ENCODE results near the gene GALNT17.

DNA sequence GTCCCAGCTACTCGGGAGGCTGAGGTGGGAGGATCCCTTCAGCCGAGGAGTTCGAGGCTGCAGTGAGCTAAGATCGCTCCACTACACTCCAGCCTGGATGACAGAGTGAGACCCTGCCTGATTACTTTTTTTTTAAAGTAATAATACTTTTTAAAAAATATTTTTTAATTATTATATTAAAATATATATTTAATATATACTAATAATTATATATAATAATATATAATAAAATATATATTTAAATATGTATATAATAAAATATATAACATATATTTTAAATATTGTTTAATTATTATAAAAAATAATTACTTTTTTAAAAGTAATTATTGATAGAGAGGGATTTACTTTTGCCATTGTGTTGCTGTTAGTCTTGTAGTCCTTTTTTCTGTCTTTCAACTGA, 169.2 kb downstream of the GALNT17 start:
- TF ChIP-seq, protein P1, sequence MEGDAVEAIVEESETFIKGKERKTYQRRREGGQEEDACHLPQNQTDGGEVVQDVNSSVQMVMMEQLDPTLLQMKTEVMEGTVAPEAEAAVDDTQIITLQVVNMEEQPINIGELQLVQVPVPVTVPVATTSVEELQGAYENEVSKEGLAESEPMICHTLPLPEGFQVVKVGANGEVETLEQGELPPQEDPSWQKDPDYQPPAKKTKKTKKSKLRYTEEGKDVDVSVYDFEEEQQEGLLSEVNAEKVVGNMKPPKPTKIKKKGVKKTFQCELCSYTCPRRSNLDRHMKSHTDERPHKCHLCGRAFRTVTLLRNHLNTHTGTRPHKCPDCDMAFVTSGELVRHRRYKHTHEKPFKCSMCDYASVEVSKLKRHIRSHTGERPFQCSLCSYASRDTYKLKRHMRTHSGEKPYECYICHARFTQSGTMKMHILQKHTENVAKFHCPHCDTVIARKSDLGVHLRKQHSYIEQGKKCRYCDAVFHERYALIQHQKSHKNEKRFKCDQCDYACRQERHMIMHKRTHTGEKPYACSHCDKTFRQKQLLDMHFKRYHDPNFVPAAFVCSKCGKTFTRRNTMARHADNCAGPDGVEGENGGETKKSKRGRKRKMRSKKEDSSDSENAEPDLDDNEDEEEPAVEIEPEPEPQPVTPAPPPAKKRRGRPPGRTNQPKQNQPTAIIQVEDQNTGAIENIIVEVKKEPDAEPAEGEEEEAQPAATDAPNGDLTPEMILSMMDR (IDR thresholded peaks at IDR 0.05; ENCODE audit: borderline replicate concordance, extremely low read depth, low read length, poor library complexity, severe bottlenecking) = no peak
- TF ChIP-seq EZH2 (IDR thresholded peaks at IDR 0.05; ENCODE audit: borderline replicate concordance, low read depth, low read length, severe bottlenecking) = no peak

All from DND-41 (cell line).